ENCODE results near the gene ACTL7A.
"Not testable (repeated sequence)": the region's sequence is repeated elsewhere in the genome, so short reads cannot be mapped to it uniquely, and the experiment has no call there.

ACTL7A gene, protein sequence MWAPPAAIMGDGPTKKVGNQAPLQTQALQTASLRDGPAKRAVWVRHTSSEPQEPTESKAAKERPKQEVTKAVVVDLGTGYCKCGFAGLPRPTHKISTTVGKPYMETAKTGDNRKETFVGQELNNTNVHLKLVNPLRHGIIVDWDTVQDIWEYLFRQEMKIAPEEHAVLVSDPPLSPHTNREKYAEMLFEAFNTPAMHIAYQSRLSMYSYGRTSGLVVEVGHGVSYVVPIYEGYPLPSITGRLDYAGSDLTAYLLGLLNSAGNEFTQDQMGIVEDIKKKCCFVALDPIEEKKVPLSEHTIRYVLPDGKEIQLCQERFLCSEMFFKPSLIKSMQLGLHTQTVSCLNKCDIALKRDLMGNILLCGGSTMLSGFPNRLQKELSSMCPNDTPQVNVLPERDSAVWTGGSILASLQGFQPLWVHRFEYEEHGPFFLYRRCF

GRCh38 chr9:108861997-108862396 lies at the start of gene ACTL7A:
ACTL7A (plus strand) TSS chr9:108862266; CDS start chr9:108862323, 57 bp downstream.
- no peak for DNase-seq

GRCh38 chr9:108812396-108813025 lies 49.6 kb upstream of the ACTL7A start:
- DNase-seq = no peak

DNA sequence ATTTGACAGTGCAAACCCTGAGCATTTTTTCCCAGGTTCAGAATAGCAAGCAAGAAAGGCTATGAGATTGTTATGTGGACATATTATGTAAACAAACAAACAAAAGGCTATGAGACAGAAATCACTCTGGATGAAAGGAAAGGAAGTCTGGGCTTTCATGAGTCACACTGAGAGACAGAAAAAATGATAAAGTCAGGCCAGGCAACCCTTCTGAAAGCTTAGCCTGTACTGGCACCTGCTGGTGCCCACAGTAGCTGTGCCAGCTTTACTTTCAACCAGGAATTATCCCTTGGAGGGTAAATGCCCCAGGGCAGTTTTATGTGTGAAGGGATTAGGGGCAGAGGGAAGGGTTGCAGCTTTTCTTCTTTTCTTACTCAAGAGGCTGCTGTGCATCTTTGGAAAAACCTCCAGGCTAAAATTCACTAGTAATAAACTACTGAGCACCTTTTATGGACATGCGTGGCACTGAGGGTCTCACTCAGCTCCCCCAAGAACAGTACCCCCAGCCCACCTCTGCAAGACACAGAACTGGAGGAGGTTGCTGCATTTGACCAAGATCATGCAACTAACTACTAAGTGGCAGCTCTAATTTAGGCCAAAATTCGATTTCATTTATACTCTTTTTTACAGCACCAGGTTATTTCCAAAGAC lies 48.0 kb upstream of the ACTL7A start:
- no peak for DNase-seq

DNA sequence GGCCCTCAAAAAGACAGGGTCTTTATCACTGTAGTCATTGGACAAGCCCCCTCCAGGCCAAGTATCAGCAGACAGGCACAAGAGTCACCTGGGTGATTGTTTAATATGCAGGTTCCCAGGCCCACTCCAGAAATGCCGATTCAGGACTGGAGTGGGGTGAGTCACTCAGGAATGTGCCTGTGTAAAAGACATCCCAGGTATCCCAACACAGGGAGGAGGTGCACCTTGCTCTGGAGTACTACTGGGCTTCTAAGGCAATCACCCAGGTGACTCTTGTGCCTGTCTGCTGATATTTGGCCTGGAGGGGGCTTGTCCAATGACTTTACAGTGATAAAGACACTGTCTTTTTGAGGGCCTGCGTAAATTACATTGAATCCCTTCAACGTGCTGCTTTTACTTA lies 46.9 kb upstream of the ACTL7A start:
- DNase-seq = no peak

- no peak for DNase-seq
Observed at GRCh38 chr9:108816037-108816436, 46.0 kb upstream of the ACTL7A start.

- no peak for DNase-seq
Observed at GRCh38 chr9:108823829-108824228, 38.2 kb upstream of the ACTL7A start.

GRCh38 chr9:108830272-108830671 lies 31.8 kb upstream of the ACTL7A start:
- DNase-seq = no peak

DNA sequence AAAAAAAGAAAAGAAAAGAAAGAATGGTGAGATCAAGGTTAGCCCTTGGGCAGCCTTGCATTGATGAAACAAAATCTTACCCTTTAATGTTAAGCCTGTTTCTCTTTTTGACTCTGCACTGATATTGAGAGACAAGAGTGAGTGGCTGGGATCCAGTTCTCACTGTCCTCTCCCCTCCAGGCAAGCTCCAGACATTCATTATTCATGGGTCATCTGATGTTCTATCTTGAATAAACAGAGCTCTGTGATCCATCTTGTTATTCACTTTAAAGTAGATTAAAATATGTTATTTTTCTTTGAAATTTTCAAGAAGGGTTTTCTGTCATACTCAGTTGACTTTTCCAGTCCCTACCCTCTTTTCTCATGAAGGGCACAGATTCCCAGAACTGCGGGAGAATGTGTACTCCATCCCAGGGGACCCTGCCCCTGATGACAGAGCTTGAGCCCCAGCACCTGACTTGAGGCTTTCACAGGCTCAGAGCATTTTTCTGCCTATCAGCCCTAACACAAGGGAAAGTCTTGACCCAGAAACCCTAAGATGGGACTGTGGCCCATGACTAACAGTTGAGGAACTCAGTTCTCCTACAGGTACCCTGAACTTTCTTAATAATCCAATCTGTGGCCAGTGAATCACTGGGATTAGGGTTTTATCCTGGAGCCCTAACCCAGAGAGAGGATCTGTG lies 30.4 kb upstream of the ACTL7A start:
- DNase-seq = no peak

- no peak for DNase-seq
Observed at GRCh38 chr9:108832179-108832500, 29.9 kb upstream of the ACTL7A start.

- DNase-seq = no peak
Observed at GRCh38 chr9:108834959-108835665, 27.0 kb upstream of the ACTL7A start.

- no peak for DNase-seq
Observed at GRCh38 chr9:108835831-108836230, 26.2 kb upstream of the ACTL7A start.

GRCh38 chr9:108836319-108836718 lies 25.7 kb upstream of the ACTL7A start:
- no peak for DNase-seq

DNA sequence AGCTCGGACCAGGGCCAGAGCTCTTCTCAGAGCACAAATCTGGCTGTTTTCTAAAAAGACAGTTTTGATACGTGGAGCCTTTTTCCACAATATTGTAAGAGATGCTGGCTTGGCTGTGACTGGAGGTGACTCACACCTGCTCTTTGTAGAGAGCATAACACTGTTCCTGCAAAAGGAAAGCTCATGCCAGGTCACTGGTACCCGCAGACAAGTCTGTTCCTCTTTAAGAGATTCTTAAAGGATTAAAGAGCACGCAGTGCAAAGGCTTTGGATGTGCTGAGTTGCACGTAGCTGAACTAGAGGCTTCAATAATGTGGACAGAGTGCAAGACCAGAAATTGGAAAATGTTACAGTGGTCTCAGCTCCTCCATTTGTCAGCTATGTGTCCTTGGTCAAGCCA lies 25.3 kb upstream of the ACTL7A start:
- no peak for DNase-seq

- no peak for DNase-seq
Observed at GRCh38 chr9:108837530-108837929, 24.5 kb upstream of the ACTL7A start.

DNA sequence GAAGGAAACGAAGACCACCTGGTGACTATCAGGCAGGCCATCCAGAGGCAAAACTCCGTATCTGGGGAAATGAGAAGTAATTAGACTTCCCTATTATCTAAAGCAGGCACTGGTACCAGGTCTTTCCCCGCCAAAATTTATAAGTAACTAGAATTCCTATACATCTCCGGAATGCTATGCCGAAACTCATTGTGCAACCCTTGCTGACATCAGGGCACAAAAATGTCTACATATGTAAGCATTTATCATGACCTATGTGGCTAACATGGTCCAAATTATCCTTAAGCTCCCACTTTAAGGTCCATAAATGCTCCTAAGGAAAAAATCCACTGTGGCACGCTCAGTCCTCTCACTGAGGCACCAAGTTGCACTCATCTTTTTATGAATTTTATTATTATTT lies 24.0 kb upstream of the ACTL7A start:
- no peak for DNase-seq

DNA sequence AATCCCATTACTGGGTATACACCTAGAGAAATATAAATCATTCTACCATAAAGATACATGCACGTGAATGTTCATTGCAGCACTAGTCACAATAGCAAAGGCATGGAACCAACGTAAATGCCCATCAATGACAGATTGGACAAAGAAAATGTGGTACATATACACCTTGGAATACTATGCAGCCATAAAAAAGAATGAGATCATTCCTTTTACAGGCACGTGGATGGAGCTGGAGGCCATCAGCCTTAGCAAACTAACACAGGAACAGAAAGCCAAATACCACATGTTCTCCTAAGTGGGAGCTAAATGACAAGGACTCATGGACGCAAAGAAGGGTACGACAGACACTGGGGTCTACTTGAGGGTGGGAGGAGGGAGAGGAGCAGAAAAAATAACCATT lies 22.5 kb upstream of the ACTL7A start:
- not testable (repeated sequence) for DNase-seq

GRCh38 chr9:108842610-108843295 lies 19.3 kb upstream of the ACTL7A start:
- DNase-seq = no peak

GRCh38 chr9:108844391-108844790 lies 17.7 kb upstream of the ACTL7A start:
- no peak for DNase-seq

- DNase-seq = no peak
Observed at GRCh38 chr9:108844856-108845255, 17.2 kb upstream of the ACTL7A start.

DNA sequence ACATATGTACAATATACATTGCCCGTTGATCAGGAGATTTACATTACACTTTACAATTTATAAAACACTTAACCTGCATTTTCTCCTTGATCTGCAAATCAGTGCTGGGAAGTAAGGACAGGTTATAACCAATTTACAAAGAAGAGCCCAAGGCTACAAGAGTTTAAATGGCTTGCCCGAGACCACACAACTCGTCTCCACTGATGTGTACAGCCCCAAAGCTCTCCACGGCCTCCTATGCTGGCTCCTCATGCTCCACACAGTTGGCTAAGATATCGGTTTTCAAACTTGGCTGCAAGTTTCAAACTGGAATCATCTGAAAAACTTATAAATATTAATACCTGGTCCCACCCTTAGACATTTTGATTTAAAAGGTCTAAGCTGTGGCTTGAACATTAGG lies 16.6 kb upstream of the ACTL7A start:
- DNase-seq = no peak

DNA sequence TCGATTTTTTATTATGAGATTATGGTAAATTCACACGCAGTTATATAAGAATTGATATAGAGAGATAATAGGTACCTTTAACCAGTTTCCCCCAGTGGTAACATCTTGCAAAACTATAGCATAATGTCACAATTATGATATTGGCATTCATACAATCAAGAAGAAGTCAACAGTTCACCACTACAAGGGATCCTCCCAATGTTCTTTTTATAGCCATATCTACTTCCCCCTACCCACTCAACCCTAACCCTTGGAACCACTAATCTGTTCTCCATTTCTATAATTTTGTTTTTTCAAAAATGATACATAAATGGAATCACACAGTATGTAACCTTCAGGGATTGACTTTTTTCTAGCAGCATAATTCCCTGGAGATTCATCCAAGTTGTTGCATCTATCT lies 16.1 kb upstream of the ACTL7A start:
- DNase-seq = no peak

- not testable (repeated sequence) for DNase-seq
Observed at GRCh38 chr9:108848296-108848695, 13.8 kb upstream of the ACTL7A start.

Measured in cortex of kidney (tissue), 1 donor.